GM23338 (cell line): Measurements from ENCODE around the gene KIRREL3. TPM values are rescaled to one million over a fixed set of nuclear protein-coding genes. Genes with fewer than 3 reads are reported as not detected.

ENCODE experiments used
- ATAC-seq: fragments of 200-7000 bp; cut with Tn5 transposase; 3 replicates; pipeline ENCODE4 v1.9.1; 2020
- DNase-seq: peaks from one replicate; pipeline ENCODE4 v3.0.0-alpha.2; 2015; ENCODE audit warnings: low spot score
- H2AFZ ChIP-seq: fragments of 200-600 bp; sonication (generic); 2 replicates; pipeline ENCODE4 v1.8.0; 2016; ENCODE audit warnings: antibody characterized with exemption, mild to moderate bottlenecking, moderate library complexity
- H3F3A ChIP-seq: fragments of 200-600 bp; sonication (generic); replicated peaks from 2 replicates; pipeline ENCODE4 v1.8.0; 2017; ENCODE audit warnings: antibody characterized with exemption, mixed run types, low read depth
- H3K27ac ChIP-seq: fragments of 200-600 bp; sonication (generic); 2 replicates; pipeline ENCODE4 v1.6.1; 2016; ENCODE audit warnings: low read depth
- H3K27me3 ChIP-seq: fragments of 200-600 bp; sonication (generic); 2 replicates; pipeline ENCODE4 v1.8.0; 2016; ENCODE audit warnings: mild to moderate bottlenecking, mixed run types, moderate library complexity; ENCODE audit not compliant: insufficient read depth
- H3K36me3 ChIP-seq: fragments of 200-600 bp; sonication (generic); 2 replicates; pipeline ENCODE4 v1.8.0; 2016; ENCODE audit warnings: mild to moderate bottlenecking; ENCODE audit not compliant: insufficient read depth
- H3K4me1 ChIP-seq: fragments of 200-600 bp; sonication (generic); 2 replicates; pipeline ENCODE4 v1.8.0; 2016; ENCODE audit warnings: mild to moderate bottlenecking, moderate library complexity; ENCODE audit not compliant: insufficient read depth
- H3K4me2 ChIP-seq: fragments of 200-600 bp; sonication (generic); 2 replicates; pipeline ENCODE4 v1.7.1; 2017; ENCODE audit warnings: mixed run types
- H3K4me3 ChIP-seq: fragments of 200-600 bp; sonication (generic); 2 replicates; pipeline ENCODE4 v1.6.1; 2016; ENCODE audit warnings: mixed run types
- H3K79me2 ChIP-seq: fragments of 200-600 bp; sonication (generic); replicated peaks from 2 replicates; pipeline ENCODE4 v1.8.0; 2017; ENCODE audit warnings: mild to moderate bottlenecking; ENCODE audit not compliant: insufficient read depth
- H3K9me2 ChIP-seq: fragments of 200-600 bp; sonication (generic); 2 replicates; pipeline ENCODE4 v1.8.0; 2017; ENCODE audit not compliant: insufficient read depth
- H4K20me1 ChIP-seq: fragments of 200-600 bp; sonication (generic); replicated peaks from 2 replicates; pipeline ENCODE4 v1.8.0; 2017; ENCODE audit warnings: mild to moderate bottlenecking; ENCODE audit not compliant: insufficient read depth
- H3K27ac Mint-ChIP-seq: 2 replicates; pipeline ENCODE4 v1.8.0; 2020; ENCODE audit warnings: inconsistent platforms, mild to moderate bottlenecking, moderate library complexity, mixed read lengths
- H3K27me3 Mint-ChIP-seq: 3 replicates; pipeline ENCODE4 v1.8.0; 2022; ENCODE audit warnings: low read depth, mild to moderate bottlenecking, moderate library complexity, mixed read lengths, inconsistent platforms; ENCODE audit not compliant: insufficient read depth, poor library complexity
- H3K36me3 Mint-ChIP-seq: 3 replicates; pipeline ENCODE4 v1.8.0; 2021; ENCODE audit warnings: low read depth, mild to moderate bottlenecking, inconsistent platforms, moderate library complexity, mixed read lengths
- H3K4me1 Mint-ChIP-seq: 3 replicates; pipeline ENCODE4 v1.8.0; 2020; ENCODE audit warnings: mild to moderate bottlenecking, inconsistent platforms, mixed read lengths
- H3K4me3 Mint-ChIP-seq: 3 replicates; pipeline ENCODE4 v1.8.0; 2021; ENCODE audit warnings: moderate library complexity, mild to moderate bottlenecking, inconsistent platforms, mixed read lengths
- H3K9me3 Mint-ChIP-seq: 3 replicates; pipeline ENCODE4 v1.8.0; 2020; ENCODE audit warnings: moderate library complexity, mild to moderate bottlenecking, inconsistent platforms, mixed read lengths
- CREB1 ChIP-seq: fragments of 250-450 bp; sonication (Bioruptor Pico); IDR thresholded peaks from 2 replicates; pipeline ENCODE4 v1.5.0; 2020; ENCODE audit warnings: low read depth, mild to moderate bottlenecking, moderate library complexity
- EZH2phosphoT487 ChIP-seq: fragments of 200-600 bp; sonication (generic); IDR thresholded peaks from one replicate; pipeline ENCODE4 v1.8.1; 2018; ENCODE audit warnings: antibody characterized with exemption; ENCODE audit not compliant: unreplicated experiment
- JUNB ChIP-seq: IDR thresholded peaks from one replicate; pipeline ENCODE4 v1.6.1; 2016; ENCODE audit warnings: antibody characterized with exemption; ENCODE audit not compliant: unreplicated experiment
- NANOG ChIP-seq: IDR thresholded peaks from 2 replicates; pipeline ENCODE4 v1.6.1; 2016; ENCODE audit warnings: antibody characterized with exemption, borderline replicate concordance
- POLR2AphosphoS5 ChIP-seq: IDR thresholded peaks from 2 replicates; pipeline ENCODE4 v1.6.1; 2016; ENCODE audit warnings: antibody characterized with exemption, low read depth
- REST ChIP-seq: IDR thresholded peaks from one replicate; pipeline ENCODE4 v1.6.1; 2018; ENCODE audit warnings: antibody characterized with exemption; ENCODE audit not compliant: unreplicated experiment
- STAT1 ChIP-seq: IDR thresholded peaks from one replicate; pipeline ENCODE4 v1.6.1; 2016; ENCODE audit warnings: antibody characterized with exemption; ENCODE audit not compliant: unreplicated experiment
- ZNF114 ChIP-seq: fragments of 250-450 bp; sonication (Bioruptor Pico); IDR thresholded peaks from 2 replicates; pipeline ENCODE4 v1.5.0; 2020; ENCODE audit warnings: mild to moderate bottlenecking, moderate library complexity
- ZNF331 ChIP-seq: fragments of 250-450 bp; sonication (Bioruptor Pico); IDR thresholded peaks from 2 replicates; pipeline ENCODE4 v1.5.0; 2020; ENCODE audit warnings: low read depth, mild to moderate bottlenecking, moderate library complexity
- polyA plus RNA-seq: library from polyadenylated mRNA; unstranded; fragments of >200 nt; fragmentation: Nextera tagmentation; extraction: Ambion mirVana; gene quantifications from 2 replicates; pipeline ENCODE4 v1.2.1, GENCODE V29; 2016
- total RNA-seq: library from RNA; depleted of rRNA; stranded (reverse); fragments of >200 nt; shearing (Covaris generic); gene quantifications from 2 replicates; pipeline ENCODE4 v1.2.3, GENCODE V29; 2014

Gene KIRREL3
- total and polyA plus RNA-seq, 2 experiments from 2014 or later: 0.13 to 1.5 TPM

GRCh38 chr11:126843096-126843495 lies 157.5 kb downstream of the KIRREL3 start:
- Histone ChIP-seq H3K4me2 (no peak overlapping the region), H3K36me3 (no peaks in the 10 kb centered on the region), H3K27me3 (no peaks in the 10 kb centered on the region), H3K4me3 (no peak overlapping the region), H3K9me2 (no peaks in the 10 kb centered on the region), H2AFZ (no peak overlapping the region), H3K4me1 (no peaks in the 10 kb centered on the region), H4K20me1 (no peaks in the 10 kb centered on the region), H3K27ac (no peak overlapping the region), H3F3A (no peaks in the 10 kb centered on the region), H3K79me2 (no peaks in the 10 kb centered on the region)
- peaks cover 3% of the 10 kb centered on the region for H3K27me3 Mint-ChIP-seq
- DNase-seq (no peak), ATAC-seq (no peak)
- H3K36me3 Mint-ChIP-seq: no peaks in the 10 kb centered on the region
- no peaks in the 10 kb centered on the region for H3K4me1 Mint-ChIP-seq
- H3K27ac Mint-ChIP-seq: no peak overlapping the region
- no peak overlapping the region for H3K4me3 Mint-ChIP-seq
- TF ChIP-seq ZNF114 (CRISPR knock-in tag) (no peak), ZNF331 (CRISPR knock-in tag) (no peak), CREB1 (CRISPR knock-in tag) (no peak), EZH2phosphoT487 (no peak), STAT1 (no peak), NANOG (no peak)
- peaks cover 11% of the 10 kb centered on the region; the same call in 2 of the 3 replicates for H3K9me3 Mint-ChIP-seq

GRCh38 chr11:126841999-126842398 lies 158.6 kb downstream of the KIRREL3 start:
- Histone ChIP-seq H3K4me1 (no peaks in the 10 kb centered on the region), H4K20me1 (no peaks in the 10 kb centered on the region), H3K4me3 (no peak overlapping the region), H3K4me2 (no peak overlapping the region), H2AFZ (no peak overlapping the region), H3K36me3 (no peaks in the 10 kb centered on the region), H3K79me2 (no peaks in the 10 kb centered on the region), H3K27me3 (no peaks in the 10 kb centered on the region), H3F3A (no peaks in the 10 kb centered on the region), H3K27ac (no peak overlapping the region), H3K9me2 (no peaks in the 10 kb centered on the region)
- DNase-seq (no peak), ATAC-seq (no peak)
- H3K9me3 Mint-ChIP-seq: peaks cover 11% of the 10 kb centered on the region; the same call in 2 of the 3 replicates
- H3K27ac Mint-ChIP-seq: no peak overlapping the region
- TF ChIP-seq POLR2AphosphoS5: no peak
- TF ChIP-seq STAT1: no peak
- TF ChIP-seq ZNF331 (CRISPR knock-in tag): no peak
- H3K4me1 Mint-ChIP-seq: no peaks in the 10 kb centered on the region
- H3K27me3 Mint-ChIP-seq: peaks cover 3% of the 10 kb centered on the region
- no peaks in the 10 kb centered on the region for H3K36me3 Mint-ChIP-seq
- no peak overlapping the region for H3K4me3 Mint-ChIP-seq

- H3K4me1 ChIP-seq: no peaks in the 10 kb centered on the region
- H3K27me3 ChIP-seq: no peaks in the 10 kb centered on the region
- H4K20me1 ChIP-seq: no peaks in the 10 kb centered on the region
- Mint-ChIP-seq H3K9me3 (peaks cover 14% of the 10 kb centered on the region; the same call in 2 of the 3 replicates), H3K4me3 (no peak overlapping the region), H3K27me3 (peaks cover 3% of the 10 kb centered on the region), H3K36me3 (no peaks in the 10 kb centered on the region), H3K4me1 (no peaks in the 10 kb centered on the region), H3K27ac (no peak overlapping the region)
- no peak for DNase-seq
- H2AFZ ChIP-seq: no peak overlapping the region
- no peak overlapping the region for H3K27ac ChIP-seq
- no peaks in the 10 kb centered on the region for H3K9me2 ChIP-seq
- no peak overlapping the region for H3K4me2 ChIP-seq
- no peak for ATAC-seq
- no peak overlapping the region for H3K4me3 ChIP-seq
- no peaks in the 10 kb centered on the region for H3F3A ChIP-seq
- H3K36me3 ChIP-seq: no peaks in the 10 kb centered on the region
- no peaks in the 10 kb centered on the region for H3K79me2 ChIP-seq
- TF ChIP-seq ZNF114 (CRISPR knock-in tag) (no peak), CREB1 (CRISPR knock-in tag) (no peak), POLR2AphosphoS5 (no peak), JUNB (no peak), NANOG (no peak), EZH2phosphoT487 (no peak), ZNF331 (CRISPR knock-in tag) (no peak), STAT1 (no peak), REST (no peak)
Measured at GRCh38 chr11:126840975-126841374, 159.6 kb downstream of the KIRREL3 start.
